ENCODE measurements around the gene MYO1F.

MYO1F gene

GRCh38 chr19:8529369-8530006 is 47.8 kb downstream of the MYO1F start:
- Histone ChIP-seq H3F3A (ENCODE audit: insufficient read depth, low read length) (no peaks in the 10 kb centered on the region), H3K4me1 (ENCODE audit: insufficient read depth, low read length, severe bottlenecking) (no peaks in the 10 kb centered on the region), H3K36me3 (ENCODE audit: insufficient read depth, low read length) (no peaks in the 10 kb centered on the region), H3K79me2 (ENCODE audit: insufficient read depth, low read length) (no peaks in the 10 kb centered on the region), H3K27me3 (ENCODE audit: insufficient read depth, low read length) (no peaks in the 10 kb centered on the region; the same call in 1 of the 2 replicates), H3K4me3 (ENCODE audit: low read depth, low read length, poor library complexity, severe bottlenecking) (no peak overlapping the region), H3K9me3 (ENCODE audit: low read length) (no peaks in the 10 kb centered on the region), H2AFZ (ENCODE audit: low read length) (no peak overlapping the region), H3K27ac (ENCODE audit: low read depth, low read length, poor library complexity, severe bottlenecking) (no peak overlapping the region), H4K20me1 (ENCODE audit: insufficient read depth, low read length) (no peaks in the 10 kb centered on the region), H3K9ac (ENCODE audit: low read length) (no peak overlapping the region), H3K4me2 (ENCODE audit: low read length) (no peak overlapping the region), H3K9me2 (ENCODE audit: low read depth, low read length) (no peaks in the 10 kb centered on the region)
- TF ChIP-seq EZH2 (IDR thresholded peaks at IDR 0.05; ENCODE audit: borderline replicate concordance, low read length) = no peak
- TF ChIP-seq CTCF (IDR thresholded peaks at IDR 0.05; ENCODE audit: low read length) = no peak

GRCh38 chr19:8528500-8528899 is 48.7 kb downstream of the MYO1F start:
- H3K9me2 ChIP-seq (ENCODE audit: low read depth, low read length) = no peaks in the 10 kb centered on the region
- no peaks in the 10 kb centered on the region for H3K79me2 ChIP-seq (ENCODE audit: insufficient read depth, low read length)
- H3K9me3 ChIP-seq (ENCODE audit: low read length) = no peaks in the 10 kb centered on the region
- no peaks in the 10 kb centered on the region for H4K20me1 ChIP-seq (ENCODE audit: insufficient read depth, low read length)
- H3K27ac ChIP-seq (ENCODE audit: low read depth, low read length, poor library complexity, severe bottlenecking) = no peak overlapping the region
- no peak overlapping the region for H3K4me2 ChIP-seq (ENCODE audit: low read length)
- no peaks in the 10 kb centered on the region for H3K36me3 ChIP-seq (ENCODE audit: insufficient read depth, low read length)
- TF ChIP-seq EZH2 (IDR thresholded peaks at IDR 0.05; ENCODE audit: borderline replicate concordance, low read length) = no peak
- TF ChIP-seq CTCF (IDR thresholded peaks at IDR 0.05; ENCODE audit: low read length) = no peak
- H3K9ac ChIP-seq (ENCODE audit: low read length) = no peak overlapping the region
- H2AFZ ChIP-seq (ENCODE audit: low read length) = no peak overlapping the region
- no peaks in the 10 kb centered on the region; the same call in 1 of the 2 replicates for H3K27me3 ChIP-seq (ENCODE audit: insufficient read depth, low read length)
- H3K4me3 ChIP-seq (ENCODE audit: low read depth, low read length, poor library complexity, severe bottlenecking) = no peak overlapping the region
- no peaks in the 10 kb centered on the region for H3F3A ChIP-seq (ENCODE audit: insufficient read depth, low read length)
- no peaks in the 10 kb centered on the region for H3K4me1 ChIP-seq (ENCODE audit: insufficient read depth, low read length, severe bottlenecking)

GRCh38 chr19:8526345-8527091 is 50.7 kb downstream of the MYO1F start:
- TF ChIP-seq CTCF (IDR thresholded peaks at IDR 0.05; ENCODE audit: low read length) (no peak), EZH2 (IDR thresholded peaks at IDR 0.05; ENCODE audit: borderline replicate concordance, low read length) (no peak)
- Histone ChIP-seq H3K4me2 (ENCODE audit: low read length) (no peak overlapping the region), H3K79me2 (ENCODE audit: insufficient read depth, low read length) (no peaks in the 10 kb centered on the region), H3K27me3 (ENCODE audit: insufficient read depth, low read length) (no peaks in the 10 kb centered on the region), H3K4me3 (ENCODE audit: low read depth, low read length, poor library complexity, severe bottlenecking) (no peak overlapping the region), H3K4me1 (ENCODE audit: insufficient read depth, low read length, severe bottlenecking) (no peaks in the 10 kb centered on the region), H3K9me3 (ENCODE audit: low read length) (no peaks in the 10 kb centered on the region), H3K27ac (ENCODE audit: low read depth, low read length, poor library complexity, severe bottlenecking) (no peak overlapping the region), H2AFZ (ENCODE audit: low read length) (no peak overlapping the region), H3K9ac (ENCODE audit: low read length) (no peak overlapping the region), H3F3A (ENCODE audit: insufficient read depth, low read length) (no peaks in the 10 kb centered on the region), H3K9me2 (ENCODE audit: low read depth, low read length) (no peaks in the 10 kb centered on the region), H4K20me1 (ENCODE audit: insufficient read depth, low read length) (no peaks in the 10 kb centered on the region), H3K36me3 (ENCODE audit: insufficient read depth, low read length) (no peaks in the 10 kb centered on the region)

Data from OCI-LY1 (cell line).